SK-N-MC (cell line): ENCODE results near the gene PLA2G12A.
A peak's percentile ranks its signal among the peaks of the same experiment; 100 is the strongest.

Source experiments
- DNase-seq: peaks from one replicate; pipeline ENCODE4 v3.0.0-alpha.2; 2011; ENCODE audit warnings: low read depth, low spot score
- H3K27ac ChIP-seq: fragments of 200-600 bp; sonication (generic); 2 replicates; pipeline ENCODE4 v1.5.1; 2016; ENCODE audit warnings: mixed run types
- H3K36me3 ChIP-seq: fragments of 200-600 bp; sonication (generic); 2 replicates; pipeline ENCODE4 v1.6.1; 2017; ENCODE audit warnings: antibody characterized with exemption, low read length, mixed read lengths; ENCODE audit not compliant: insufficient read depth
- H3K4me3 ChIP-seq: fragments of 200-600 bp; sonication (generic); 2 replicates; pipeline ENCODE4 v1.5.1; 2016
- H3K9ac ChIP-seq: fragments of 200-600 bp; sonication (generic); 2 replicates; pipeline ENCODE4 v1.8.0; 2017; ENCODE audit warnings: mixed run types, mixed read lengths; ENCODE audit not compliant: insufficient read length
- H3K9me3 ChIP-seq: fragments of 200-600 bp; sonication (generic); 2 replicates; pipeline ENCODE4 v1.6.1; 2017; ENCODE audit warnings: low read depth, mild to moderate bottlenecking, antibody characterized with exemption, low read length, moderate library complexity, mixed read lengths
- EZH2 ChIP-seq: fragments of 200-600 bp; sonication (generic); IDR thresholded peaks from one replicate; pipeline ENCODE4 v1.6.1; 2017; ENCODE audit warnings: antibody characterized with exemption
- FOXP2 ChIP-seq: optimal IDR thresholded peaks from 2 replicates; pipeline ENCODE3; 2011; ENCODE audit warnings: mild to moderate bottlenecking, moderate library complexity; ENCODE audit not compliant: insufficient read depth; ENCODE audit errors: extremely low read length, control extremely low read depth
- POLR2AphosphoS5 ChIP-seq: IDR thresholded peaks from 2 replicates; pipeline ENCODE4 v1.6.1; 2012; ENCODE audit warnings: mild to moderate bottlenecking, low read depth, low read length, borderline replicate concordance

PLA2G12A gene

GRCh38 chr4:109729718-109730618, at the start of gene PLA2G12A:
TSS of gene PLA2G12A (minus strand) at chr4:109730070. CDS start at chr4:109729809, 261 bp downstream.
- Histone ChIP-seq H3K27ac (no peak within 1 kb of the TSS), H3K9me3 (no peaks in the 10 kb centered on the region), H3K9ac (peak within 1 kb of the TSS; percentile 80), H3K36me3 (no peaks in the 10 kb centered on the region), H3K4me3 (peak within 1 kb of the TSS; percentile 92)
- TF ChIP-seq EZH2 (no peak), FOXP2 (no peak), POLR2AphosphoS5 (peak; percentile 73)
- DNase-seq, result no peak

GRCh38 chr4:109764789-109765402, 35.0 kb upstream of the PLA2G12A start:
- H3K9ac ChIP-seq, result no peak overlapping the region
- no peak overlapping the region for H3K4me3 ChIP-seq
- no peak for TF ChIP-seq EZH2
- TF ChIP-seq FOXP2, result no peak
- no peak for TF ChIP-seq POLR2AphosphoS5
- H3K27ac ChIP-seq, result no peak overlapping the region
- no peaks in the 10 kb centered on the region for H3K36me3 ChIP-seq
- no peak for DNase-seq
- H3K9me3 ChIP-seq, result no peaks in the 10 kb centered on the region

GRCh38 chr4:109764376-109764775, 34.5 kb upstream of the PLA2G12A start:
- no peak for TF ChIP-seq FOXP2
- no peak for TF ChIP-seq EZH2
- TF ChIP-seq POLR2AphosphoS5, result no peak
- no peak for DNase-seq
- Histone ChIP-seq H3K9me3 (no peaks in the 10 kb centered on the region), H3K36me3 (no peaks in the 10 kb centered on the region), H3K4me3 (no peak overlapping the region), H3K9ac (no peak overlapping the region), H3K27ac (no peak overlapping the region)

GRCh38 chr4:109760682-109761081, 30.8 kb upstream of the PLA2G12A start:
- DNase-seq, result no peak
- TF ChIP-seq FOXP2 (no peak), EZH2 (no peak), POLR2AphosphoS5 (no peak)
- H3K36me3 ChIP-seq, result no peaks in the 10 kb centered on the region
- no peaks in the 10 kb centered on the region for H3K9me3 ChIP-seq
- H3K27ac ChIP-seq, result no peak overlapping the region
- no peak overlapping the region for H3K9ac ChIP-seq
- H3K4me3 ChIP-seq, result no peak overlapping the region

- Histone ChIP-seq H3K9ac (no peak overlapping the region), H3K27ac (no peak overlapping the region), H3K9me3 (no peaks in the 10 kb centered on the region), H3K4me3 (no peak overlapping the region), H3K36me3 (no peaks in the 10 kb centered on the region)
- DNase-seq, result no peak
- TF ChIP-seq POLR2AphosphoS5, result no peak
- no peak for TF ChIP-seq EZH2
- TF ChIP-seq FOXP2, result no peak
Measured at GRCh38 chr4:109755656-109756055, 25.8 kb upstream of the PLA2G12A start.

- no peak overlapping the region for H3K9ac ChIP-seq
- no peaks in the 10 kb centered on the region for H3K36me3 ChIP-seq
- no peak overlapping the region for H3K4me3 ChIP-seq
- no peak overlapping the region for H3K27ac ChIP-seq
- TF ChIP-seq FOXP2 (no peak), EZH2 (no peak), POLR2AphosphoS5 (no peak)
- H3K9me3 ChIP-seq, result no peaks in the 10 kb centered on the region
- DNase-seq, result no peak
Measured at GRCh38 chr4:109754093-109754857, 24.4 kb upstream of the PLA2G12A start.

- no peaks in the 10 kb centered on the region for H3K9me3 ChIP-seq
- TF ChIP-seq EZH2, result no peak
- no peak for TF ChIP-seq FOXP2
- TF ChIP-seq POLR2AphosphoS5, result no peak
- H3K27ac ChIP-seq, result no peak overlapping the region
- H3K36me3 ChIP-seq, result no peaks in the 10 kb centered on the region
- no peak overlapping the region for H3K4me3 ChIP-seq
- no peak overlapping the region for H3K9ac ChIP-seq
- no peak for DNase-seq
Measured at GRCh38 chr4:109752525-109752924, 22.7 kb upstream of the PLA2G12A start.

GRCh38 chr4:109751852-109752251, 22.0 kb upstream of the PLA2G12A start:
- H3K4me3 ChIP-seq, result no peak overlapping the region
- no peaks in the 10 kb centered on the region for H3K36me3 ChIP-seq
- no peak for DNase-seq
- H3K9ac ChIP-seq, result no peak overlapping the region
- H3K9me3 ChIP-seq, result no peaks in the 10 kb centered on the region
- H3K27ac ChIP-seq, result no peak overlapping the region
- TF ChIP-seq POLR2AphosphoS5 (no peak), FOXP2 (no peak), EZH2 (no peak)
